HEK293T (cell line): Measurements from ENCODE around the gene UNC119B.

Source experiments
- BHLHE40 ChIP-seq: fragments of 450-650 bp; IDR thresholded peaks from 2 replicates; pipeline ENCODE4 v1.6.1; 2016; ENCODE audit warnings: mild to moderate bottlenecking, moderate library complexity, borderline replicate concordance
- ELF4 ChIP-seq: fragments of 450-650 bp; IDR thresholded peaks from 2 replicates; pipeline ENCODE4 v1.6.1; 2017; ENCODE audit warnings: antibody characterized with exemption
- FOXM1 ChIP-seq: fragments of 450-650 bp; IDR thresholded peaks from 2 replicates; pipeline ENCODE4 v1.6.1; 2017; ENCODE audit warnings: mild to moderate bottlenecking, borderline replicate concordance
- HDGF ChIP-seq: fragments of 450-650 bp; IDR thresholded peaks from 2 replicates; pipeline ENCODE4 v1.6.1; 2017; ENCODE audit warnings: antibody characterized with exemption, borderline replicate concordance
- NFRKB ChIP-seq: fragments of 450-650 bp; IDR thresholded peaks from 2 replicates; pipeline ENCODE4 v1.6.1; 2016; ENCODE audit warnings: mild to moderate bottlenecking, moderate library complexity
- SP1 ChIP-seq: fragments of 450-650 bp; IDR thresholded peaks from 2 replicates; pipeline ENCODE4 v1.6.1; 2017

GRCh38 chr12:120708651-120709050 lies 1.6 kb upstream of the UNC119B start:
- no peak for TF ChIP-seq SP1
- TF ChIP-seq NFRKB: no peak
- TF ChIP-seq FOXM1: no peak
- TF ChIP-seq BHLHE40: no peak
- no peak for TF ChIP-seq ELF4
- no peak for TF ChIP-seq HDGF
